ENCODE data around the gene KDM1B. TPM values are rescaled to one million over a fixed set of nuclear protein-coding genes. Genes with fewer than 3 reads are reported as not detected.

The KDM1B gene
- total RNA-seq, 1 experiment from 2014 or later: 25.0 TPM

- H3K27me3 ChIP-seq (ENCODE audit: low read length): no peaks in the 10 kb centered on the region
- H2AFZ ChIP-seq (ENCODE audit: low read length): no peak overlapping the region
- H4K20me1 ChIP-seq (ENCODE audit: low read length): no peaks in the 10 kb centered on the region
- H3K9ac ChIP-seq (ENCODE audit: low read length): no peak overlapping the region
- no peak overlapping the region for H3K4me2 ChIP-seq (ENCODE audit: low read length)
- ATAC-seq (no peak), DNase-seq (no peak)
- no peak for TF ChIP-seq EZH2phosphoT487 (IDR thresholded peaks at IDR 0.05; ENCODE audit: borderline replicate concordance, low read length)
- H3K4me3 ChIP-seq (ENCODE audit: low read length): no peak overlapping the region
- no peaks in the 10 kb centered on the region for H3K9me3 ChIP-seq (ENCODE audit: low read length)
- BruUV-seq (replicated peaks): no TSS peak
- intact Hi-C loops (cut with micrococcal nuclease): no loop called here
- H3K27ac ChIP-seq (ENCODE audit: low read length): no peak overlapping the region
- CTCF ChIA-PET: no interaction called here
- no peaks in the 10 kb centered on the region for H3K9me2 ChIP-seq (replicated peaks; ENCODE audit: low read length)
- H3K36me3 ChIP-seq (ENCODE audit: low read depth, low read length): peaks cover 14% of the 10 kb centered on the region
- H3K4me1 ChIP-seq (ENCODE audit: insufficient read depth, low read length): peaks cover 11% of the 10 kb centered on the region
- H3F3A ChIP-seq (ENCODE audit: low read length, unreplicated experiment): no peaks in the 10 kb centered on the region
- POLR2A ChIA-PET (ENCODE audit: unreplicated experiment): no interaction called here
- H3K79me2 ChIP-seq (ENCODE audit: low read length): no peaks in the 10 kb centered on the region
These were observed 7.2 kb downstream of the KDM1B start for GRCh38 chr6:18162401-18162800.

- no peak for DNase-seq
- Histone ChIP-seq H3K9ac (ENCODE audit: low read length) (no peak overlapping the region), H3K27me3 (ENCODE audit: low read length) (no peaks in the 10 kb centered on the region), H3K4me3 (ENCODE audit: low read length) (no peak overlapping the region), H3K9me2 (replicated peaks; ENCODE audit: low read length) (no peaks in the 10 kb centered on the region), H3K36me3 (ENCODE audit: low read depth, low read length) (peaks cover 21% of the 10 kb centered on the region), H3K4me1 (ENCODE audit: insufficient read depth, low read length) (peaks cover 11% of the 10 kb centered on the region), H3F3A (ENCODE audit: low read length, unreplicated experiment) (no peaks in the 10 kb centered on the region), H3K79me2 (ENCODE audit: low read length) (no peaks in the 10 kb centered on the region), H2AFZ (ENCODE audit: low read length) (no peak overlapping the region), H4K20me1 (ENCODE audit: low read length) (no peaks in the 10 kb centered on the region), H3K9me3 (ENCODE audit: low read length) (no peaks in the 10 kb centered on the region), H3K4me2 (ENCODE audit: low read length) (no peak overlapping the region), H3K27ac (ENCODE audit: low read length) (no peak overlapping the region)
- no peak; the same call in 1 of the 2 replicates for ATAC-seq
- BruUV-seq (replicated peaks): no TSS peak
- intact Hi-C loops (cut with micrococcal nuclease): no loop called here
- TF ChIP-seq EZH2 (IDR thresholded peaks at IDR 0.05; ENCODE audit: low read length, unreplicated experiment): no peak
- TF ChIP-seq EZH2phosphoT487 (IDR thresholded peaks at IDR 0.05; ENCODE audit: borderline replicate concordance, low read length): no peak
- TF ChIP-seq, protein P1, sequence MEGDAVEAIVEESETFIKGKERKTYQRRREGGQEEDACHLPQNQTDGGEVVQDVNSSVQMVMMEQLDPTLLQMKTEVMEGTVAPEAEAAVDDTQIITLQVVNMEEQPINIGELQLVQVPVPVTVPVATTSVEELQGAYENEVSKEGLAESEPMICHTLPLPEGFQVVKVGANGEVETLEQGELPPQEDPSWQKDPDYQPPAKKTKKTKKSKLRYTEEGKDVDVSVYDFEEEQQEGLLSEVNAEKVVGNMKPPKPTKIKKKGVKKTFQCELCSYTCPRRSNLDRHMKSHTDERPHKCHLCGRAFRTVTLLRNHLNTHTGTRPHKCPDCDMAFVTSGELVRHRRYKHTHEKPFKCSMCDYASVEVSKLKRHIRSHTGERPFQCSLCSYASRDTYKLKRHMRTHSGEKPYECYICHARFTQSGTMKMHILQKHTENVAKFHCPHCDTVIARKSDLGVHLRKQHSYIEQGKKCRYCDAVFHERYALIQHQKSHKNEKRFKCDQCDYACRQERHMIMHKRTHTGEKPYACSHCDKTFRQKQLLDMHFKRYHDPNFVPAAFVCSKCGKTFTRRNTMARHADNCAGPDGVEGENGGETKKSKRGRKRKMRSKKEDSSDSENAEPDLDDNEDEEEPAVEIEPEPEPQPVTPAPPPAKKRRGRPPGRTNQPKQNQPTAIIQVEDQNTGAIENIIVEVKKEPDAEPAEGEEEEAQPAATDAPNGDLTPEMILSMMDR (conservative IDR thresholded peaks at IDR 0.05; ENCODE audit: low read depth, low read length): no peak
- ChIA-PET POLR2A (ENCODE audit: unreplicated experiment) (interaction anchor here (0.7 kb wide), 1 partner anchor 76 kb away, joined by 10 read pairs; no protein-coding TSS in a partner anchor), CTCF (no interaction called here)
These were observed 10.5 kb downstream of the KDM1B start for GRCh38 chr6:18165751-18166150.

GRCh38 chr6:18166312-18167036 is 11.3 kb downstream of the KDM1B start:
- no peak overlapping the region for H3K4me2 ChIP-seq (ENCODE audit: low read length)
- peak; percentile 45 for DNase-seq
- ChIA-PET POLR2A (ENCODE audit: unreplicated experiment) (interaction anchor here (0.7 kb wide), 1 partner anchor 76 kb away, joined by 10 read pairs; no protein-coding TSS in a partner anchor), CTCF (no interaction called here)
- H2AFZ ChIP-seq (ENCODE audit: low read length): no peak overlapping the region
- peaks cover 11% of the 10 kb centered on the region for H3K4me1 ChIP-seq (ENCODE audit: insufficient read depth, low read length)
- TF ChIP-seq EZH2 (IDR thresholded peaks at IDR 0.05; ENCODE audit: low read length, unreplicated experiment) (no peak), EZH2phosphoT487 (IDR thresholded peaks at IDR 0.05; ENCODE audit: borderline replicate concordance, low read length) (no peak)
- TF ChIP-seq, protein P1 (conservative IDR thresholded peaks at IDR 0.05; ENCODE audit: low read depth, low read length): no peak
- intact Hi-C loops (cut with micrococcal nuclease): no loop called here
- H3F3A ChIP-seq (ENCODE audit: low read length, unreplicated experiment): no peaks in the 10 kb centered on the region
- H3K27ac ChIP-seq (ENCODE audit: low read length): peak overlapping the region; percentile 38
- H3K79me2 ChIP-seq (ENCODE audit: low read length): no peaks in the 10 kb centered on the region
- no peak overlapping the region for H3K9ac ChIP-seq (ENCODE audit: low read length)
- H3K4me3 ChIP-seq (ENCODE audit: low read length): no peak overlapping the region
- H3K9me3 ChIP-seq (ENCODE audit: low read length): no peaks in the 10 kb centered on the region
- no peaks in the 10 kb centered on the region for H4K20me1 ChIP-seq (ENCODE audit: low read length)
- H3K9me2 ChIP-seq (replicated peaks; ENCODE audit: low read length): no peaks in the 10 kb centered on the region
- H3K27me3 ChIP-seq (ENCODE audit: low read length): no peaks in the 10 kb centered on the region
- ATAC-seq: peak; percentile 96
- peaks cover 21% of the 10 kb centered on the region for H3K36me3 ChIP-seq (ENCODE audit: low read depth, low read length)
- BruUV-seq (replicated peaks): no TSS peak
